Thyroid gland (tissue), 4 donors: ENCODE data around the gene MAP2K2. TPM values are rescaled to one million over a fixed set of nuclear protein-coding genes. Genes with fewer than 3 reads are reported as not detected.

Experiments
- DNase-seq, 2 donors: peaks; one replicate each; pipeline ENCODE4 v3.0.0-alpha.2; 2019
- H3K27ac ChIP-seq, 3 donors: fragments of 200-600 bp; sonication (generic); 1 replicate in 2 of 3; 2 replicates in 1 of 3; pipeline ENCODE4 v1.5.1; 2016 to 2019; ENCODE audit warnings: mild to moderate bottlenecking in 1 of 3, moderate library complexity in 1 of 3
- H3K27me3 ChIP-seq: fragments of 200-600 bp; sonication (generic); one replicate; pipeline ENCODE4 v1.5.1; 2019
- H3K36me3 ChIP-seq, 2 donors: fragments of 200-600 bp; sonication (generic); one replicate each; pipeline ENCODE4 v1.5.1; 2016 to 2019
- H3K4me1 ChIP-seq, 2 donors: fragments of 200-600 bp; sonication (generic); one replicate each; pipeline ENCODE4 v1.5.1; 2017 to 2019
- H3K4me3 ChIP-seq, 3 donors: fragments of 200-600 bp; sonication (generic); replicated peaks in 1 of 3; 1 replicate in 2 of 3; 2 replicates in 1 of 3; pipeline ENCODE4 v1.5.1; 2016; ENCODE audit warnings: mild to moderate bottlenecking in 1 of 3
- H3K9me3 ChIP-seq: fragments of 200-600 bp; sonication (generic); one replicate; pipeline ENCODE4 v1.5.1; 2017
- POLR2A ChIP-seq, 2 donors: fragments of 450-650 bp; IDR thresholded peaks; one replicate each; pipeline ENCODE4 v1.6.1; 2017; ENCODE audit warnings: antibody characterized with exemption in 2 of 2, mild to moderate bottlenecking in 2 of 2, moderate library complexity in 1 of 2
- WGBS, 2 donors: methylation state at CpG; one replicate each; pipeline ENCODE4 v1.1.5; 2017; 5-methylcytosine and 5-hydroxymethylcytosine counted together
- intact Hi-C: fragments of 100-400 bp; cut with DNase I; formaldehyde crosslinking; loops from one replicate; pipeline ENCODE4 v1.15.1; 2023
- total RNA-seq, 4 donors: library from RNA; depleted of rRNA; stranded (reverse); fragments of >200 nt; gene quantifications; one replicate each; pipeline ENCODE4 v1.2.3, GENCODE V29; 2016
- TF ChIP-seq, protein P1 (sequence below), 6 experiments: fragments of 200-600 bp in 3 of 6; fragments of 450-650 bp in 3 of 6; sonication (generic) in 3 of 6; IDR thresholded peaks; one replicate each; pipeline ENCODE4 v1.5.1; 2016 to 2019; ENCODE audit warnings: antibody characterized with exemption in 6 of 6, mild to moderate bottlenecking in 2 of 6, inconsistent platforms in 1 of 6, moderate library complexity in 1 of 6

The MAP2K2 gene
- total RNA-seq, 4 donors from 2014 or later, result 59.4 to 95.3 (median 81.8) TPM

DNA sequence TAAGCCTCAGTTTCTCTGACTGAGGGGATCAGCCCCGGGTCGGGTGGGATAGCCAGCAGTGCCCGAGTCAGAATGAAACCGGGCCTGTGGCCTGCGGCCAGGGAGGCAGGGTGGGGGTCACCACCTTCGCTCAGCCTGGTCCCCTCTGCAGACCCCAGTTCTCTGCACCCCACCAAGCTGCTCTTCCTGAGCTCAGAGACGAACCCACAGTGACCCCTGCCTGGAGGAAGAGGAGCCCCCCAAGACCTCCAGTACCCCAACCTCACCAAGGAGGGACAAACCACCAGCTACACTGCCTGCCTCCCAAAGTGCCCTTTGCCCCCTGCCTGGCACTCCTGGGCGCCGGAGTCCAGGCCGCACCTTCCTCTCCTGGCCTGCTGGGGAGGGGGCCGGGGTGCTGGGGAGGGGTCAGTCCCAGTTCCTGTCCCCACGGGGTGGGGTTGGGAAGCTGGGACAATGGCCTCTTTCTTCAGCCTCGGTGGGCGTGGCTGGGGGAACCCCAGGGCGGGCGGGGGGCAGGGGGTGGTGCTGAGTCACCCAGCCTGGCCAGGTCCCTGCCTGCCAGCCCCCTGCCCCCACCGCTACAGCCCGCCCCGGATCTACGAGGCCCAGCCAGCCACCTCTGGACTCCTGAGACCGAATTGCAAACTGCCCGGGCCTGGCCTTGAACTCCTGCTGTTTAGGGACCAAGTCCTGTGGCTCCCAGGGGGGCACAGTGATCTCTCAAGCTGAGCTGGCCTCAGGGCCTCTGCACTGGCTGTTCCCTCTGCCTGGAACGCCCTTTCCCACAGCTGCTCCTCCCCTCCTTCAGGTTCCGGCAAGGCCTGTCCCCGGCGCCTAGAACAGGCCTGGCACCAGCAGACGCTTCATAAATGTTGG lies 71.6 kb downstream of the MAP2K2 start:
- Histone ChIP-seq H3K4me3 (no peak overlapping the region), H3K9me3 (no peaks in the 10 kb centered on the region), H3K27ac (peak overlapping the region in 1 of 3 donors; percentile 36), H3K36me3 (peaks cover 31 to 38% of the 10 kb centered on the region in 2 donors), H3K4me1 (peaks cover 6 to 16% of the 10 kb centered on the region in 2 donors), H3K27me3 (no peaks in the 10 kb centered on the region)
- DNase-seq, result no peak
- intact Hi-C loops, result loop anchor here (5.0 kb wide), 1 partner anchor 35 kb away; no protein-coding TSS in a partner anchor
- TF ChIP-seq POLR2A (IDR thresholded peaks at IDR 0.05), result no peak
- TF ChIP-seq, protein P1, sequence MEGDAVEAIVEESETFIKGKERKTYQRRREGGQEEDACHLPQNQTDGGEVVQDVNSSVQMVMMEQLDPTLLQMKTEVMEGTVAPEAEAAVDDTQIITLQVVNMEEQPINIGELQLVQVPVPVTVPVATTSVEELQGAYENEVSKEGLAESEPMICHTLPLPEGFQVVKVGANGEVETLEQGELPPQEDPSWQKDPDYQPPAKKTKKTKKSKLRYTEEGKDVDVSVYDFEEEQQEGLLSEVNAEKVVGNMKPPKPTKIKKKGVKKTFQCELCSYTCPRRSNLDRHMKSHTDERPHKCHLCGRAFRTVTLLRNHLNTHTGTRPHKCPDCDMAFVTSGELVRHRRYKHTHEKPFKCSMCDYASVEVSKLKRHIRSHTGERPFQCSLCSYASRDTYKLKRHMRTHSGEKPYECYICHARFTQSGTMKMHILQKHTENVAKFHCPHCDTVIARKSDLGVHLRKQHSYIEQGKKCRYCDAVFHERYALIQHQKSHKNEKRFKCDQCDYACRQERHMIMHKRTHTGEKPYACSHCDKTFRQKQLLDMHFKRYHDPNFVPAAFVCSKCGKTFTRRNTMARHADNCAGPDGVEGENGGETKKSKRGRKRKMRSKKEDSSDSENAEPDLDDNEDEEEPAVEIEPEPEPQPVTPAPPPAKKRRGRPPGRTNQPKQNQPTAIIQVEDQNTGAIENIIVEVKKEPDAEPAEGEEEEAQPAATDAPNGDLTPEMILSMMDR (IDR thresholded peaks at IDR 0.05), result no peak
- WGBS, 2 donors, result 69 to 85% methylated on average over 12 to 13 of the region's 27 CpGs

DNA sequence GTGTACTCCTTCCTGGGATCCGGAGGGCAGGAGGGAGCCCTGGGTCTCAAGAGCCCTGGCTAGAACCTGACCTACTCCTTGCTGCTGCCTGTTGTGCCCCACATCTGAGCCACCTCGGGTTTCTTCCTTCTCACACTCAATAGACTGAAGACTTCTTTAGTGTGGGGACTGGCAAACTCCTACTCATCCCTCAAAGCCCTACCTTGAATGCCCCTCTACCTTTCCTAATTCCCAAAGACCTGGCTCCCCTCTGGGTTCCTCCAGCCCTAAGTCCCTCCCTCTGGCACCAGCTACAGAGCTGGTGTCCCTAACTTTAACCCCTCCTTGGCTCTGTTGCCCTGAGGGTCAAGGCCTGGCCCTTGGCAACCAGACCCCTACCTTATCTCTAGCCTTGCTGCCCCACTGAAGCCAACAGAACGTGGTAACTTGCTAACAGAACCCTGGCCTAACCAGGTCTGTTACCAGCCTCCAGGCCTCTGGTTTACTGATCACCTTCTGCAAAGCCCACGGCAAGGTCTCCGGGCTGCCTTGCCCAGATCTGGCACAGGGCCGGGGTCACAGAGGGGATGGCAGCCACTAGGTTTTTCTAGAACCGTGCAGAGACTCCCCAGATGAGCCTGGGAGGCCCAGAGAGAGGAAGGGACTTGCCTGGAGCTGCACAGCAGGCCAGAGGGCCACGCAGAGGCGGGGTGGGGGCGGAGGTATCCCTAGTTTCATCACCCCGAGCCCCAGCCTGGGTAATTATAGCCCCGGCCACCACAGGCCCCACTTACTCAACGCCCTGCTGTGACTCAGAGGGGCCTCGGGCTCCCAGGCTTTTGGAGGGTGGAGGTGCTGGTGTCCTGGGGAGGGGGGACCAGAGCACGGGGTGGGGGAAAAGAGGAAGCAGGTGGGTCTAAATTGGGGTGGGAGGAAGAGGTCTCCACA lies 72.5 kb downstream of the MAP2K2 start:
- Histone ChIP-seq H3K27me3 (no peaks in the 10 kb centered on the region), H3K27ac (no peak overlapping the region), H3K4me1 (peaks cover 6 to 16% of the 10 kb centered on the region in 2 donors), H3K4me3 (no peak overlapping the region), H3K36me3 (peaks cover 37 to 38% of the 10 kb centered on the region in 2 donors), H3K9me3 (no peaks in the 10 kb centered on the region)
- intact Hi-C loops, result loop anchor here (5.0 kb wide), 1 partner anchor 34 kb away; no protein-coding TSS in a partner anchor
- DNase-seq, result no peak
- 88 to 91% methylated on average over 8 to 15 of the region's 15 CpGs for WGBS, 2 donors
- no peak for TF ChIP-seq POLR2A (IDR thresholded peaks at IDR 0.05)
- TF ChIP-seq, protein P1 (IDR thresholded peaks at IDR 0.05), result no peak

DNA sequence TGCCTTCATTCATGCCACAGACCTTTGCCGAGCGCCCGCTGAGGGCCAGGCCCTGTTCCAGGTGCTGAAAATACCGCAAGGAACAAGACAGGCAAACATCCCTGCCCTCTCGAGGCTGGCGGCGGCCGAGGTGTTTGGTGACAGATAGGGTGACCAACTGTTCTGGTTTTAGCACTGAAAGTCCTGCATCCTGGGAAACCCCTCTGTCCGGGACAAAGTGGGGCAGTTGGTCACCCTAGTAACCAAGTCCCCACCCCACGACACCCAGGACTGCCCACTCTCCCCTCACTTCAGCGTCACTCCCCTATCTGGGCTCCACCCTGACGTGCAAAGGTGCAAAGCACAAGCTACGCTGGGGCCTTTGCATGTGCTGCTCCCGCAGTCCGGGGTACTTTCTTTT lies 74.5 kb downstream of the MAP2K2 start:
- Histone ChIP-seq H3K27me3 (no peaks in the 10 kb centered on the region), H3K4me3 (no peak overlapping the region), H3K36me3 (peaks cover 28 to 34% of the 10 kb centered on the region in 2 donors), H3K27ac (no peak overlapping the region), H3K4me1 (peaks cover 6 to 16% of the 10 kb centered on the region in 2 donors), H3K9me3 (no peaks in the 10 kb centered on the region)
- TF ChIP-seq POLR2A (IDR thresholded peaks at IDR 0.05), result no peak
- TF ChIP-seq, protein P1 (IDR thresholded peaks at IDR 0.05), result no peak
- WGBS, 2 donors, result 87 to 91% methylated on average over 10 to 15 of the region's 15 CpGs
- intact Hi-C loops, result no loop called here
- no peak for DNase-seq

- intact Hi-C loops, result no loop called here
- no peak for DNase-seq
- peaks cover 8 to 14% of the 10 kb centered on the region in 2 donors for H3K4me1 ChIP-seq
- WGBS, 2 donors, result 90 to 91% methylated on average over 30 to 33 of the region's 33 CpGs
- H3K36me3 ChIP-seq, result peaks cover 9 to 14% of the 10 kb centered on the region in 2 donors
- TF ChIP-seq, protein P1 (IDR thresholded peaks at IDR 0.05), result no peak
- TF ChIP-seq POLR2A (IDR thresholded peaks at IDR 0.05), result no peak
- no peak overlapping the region for H3K4me3 ChIP-seq
- no peak overlapping the region for H3K27ac ChIP-seq
- no peaks in the 10 kb centered on the region for H3K27me3 ChIP-seq
- H3K9me3 ChIP-seq, result no peaks in the 10 kb centered on the region
Measured at GRCh38 chr19:4046946-4047683, 76.8 kb downstream of the MAP2K2 start.
